HG03521 (cell line): ENCODE measurements around the gene CD300LG.
"Not testable (repeated sequence)": the region's sequence is repeated elsewhere in the genome, so short reads cannot be mapped to it uniquely, and the experiment has no call there.

ENCODE experiments used
- ATAC-seq: cut with Tn5 transposase; IDR thresholded peaks from one replicate; pipeline ENCODE4 v1.9.1; 2021; ENCODE audit warnings: mild to moderate bottlenecking, moderate library complexity; ENCODE audit not compliant: unreplicated experiment

CD300LG gene

DNA sequence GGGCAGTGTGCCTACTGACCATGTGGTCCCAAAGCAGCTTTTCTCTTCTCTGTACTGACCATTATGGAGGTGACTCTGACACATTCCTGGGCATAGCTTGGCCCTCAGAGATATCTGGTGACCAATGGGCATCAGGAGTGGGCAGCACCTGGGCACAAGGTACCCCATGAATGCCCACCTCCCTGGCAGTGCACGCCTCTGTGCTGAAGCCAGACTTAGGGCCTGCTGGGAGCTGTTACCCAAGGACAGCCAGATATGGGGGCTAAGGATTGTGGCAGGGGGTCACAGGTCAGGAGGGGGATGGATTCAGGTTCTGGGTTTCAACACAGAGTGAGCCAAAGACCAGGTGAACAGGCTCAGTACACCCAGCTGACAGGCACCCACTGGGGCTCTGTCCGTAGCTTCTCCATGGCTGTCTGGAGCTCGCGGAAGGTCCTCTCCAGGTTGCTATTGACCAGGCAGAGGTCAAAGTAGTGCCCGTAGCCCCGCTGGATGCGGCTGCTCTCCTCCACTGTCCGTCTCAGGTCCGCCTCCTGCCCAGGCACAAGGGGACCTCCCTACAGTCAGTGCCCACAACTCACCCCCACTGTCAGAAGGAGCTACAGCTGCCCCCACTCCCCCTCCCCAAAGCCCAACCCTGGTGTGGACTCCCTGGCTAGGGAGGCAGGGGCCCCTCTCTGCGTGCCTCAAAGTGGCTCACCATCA is 30.6 kb downstream of the CD300LG start:
- ATAC-seq = no peak

GRCh38 chr17:43878260-43879175 is 31.5 kb downstream of the CD300LG start:
- ATAC-seq = no peak

DNA sequence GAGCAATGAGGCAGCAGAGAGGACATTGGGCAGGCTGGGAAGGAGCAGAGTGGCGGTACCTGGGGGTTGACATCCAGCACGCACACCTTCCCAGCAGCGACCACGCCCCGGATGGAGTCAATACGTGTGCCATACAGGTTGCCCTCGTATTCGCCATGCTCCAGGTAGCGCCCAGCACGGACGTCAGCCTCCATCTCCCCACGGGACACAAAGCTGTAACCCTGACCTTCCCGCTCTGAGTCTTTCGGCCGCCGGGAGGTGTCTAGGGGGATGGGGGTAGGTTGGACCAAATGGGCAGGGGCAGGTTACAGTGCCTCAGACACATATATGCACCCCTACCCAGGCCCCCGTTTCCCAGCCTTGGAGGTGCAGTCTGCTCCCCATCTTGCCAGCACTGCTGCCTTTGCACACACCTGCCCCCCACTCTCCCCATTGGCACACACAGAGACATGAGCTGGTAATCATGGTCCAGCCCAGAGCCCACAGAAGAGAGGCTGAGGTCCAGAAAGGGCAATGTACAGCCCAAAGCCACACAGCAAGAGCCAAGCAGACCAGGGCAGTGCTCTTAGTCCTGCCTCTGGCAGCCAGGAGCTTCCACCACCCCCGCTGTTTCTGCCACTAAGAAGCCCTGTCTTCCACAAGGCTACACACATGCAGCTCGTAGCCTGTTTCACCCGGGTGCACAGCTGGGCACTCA is 32.9 kb downstream of the CD300LG start:
- ATAC-seq = no peak

DNA sequence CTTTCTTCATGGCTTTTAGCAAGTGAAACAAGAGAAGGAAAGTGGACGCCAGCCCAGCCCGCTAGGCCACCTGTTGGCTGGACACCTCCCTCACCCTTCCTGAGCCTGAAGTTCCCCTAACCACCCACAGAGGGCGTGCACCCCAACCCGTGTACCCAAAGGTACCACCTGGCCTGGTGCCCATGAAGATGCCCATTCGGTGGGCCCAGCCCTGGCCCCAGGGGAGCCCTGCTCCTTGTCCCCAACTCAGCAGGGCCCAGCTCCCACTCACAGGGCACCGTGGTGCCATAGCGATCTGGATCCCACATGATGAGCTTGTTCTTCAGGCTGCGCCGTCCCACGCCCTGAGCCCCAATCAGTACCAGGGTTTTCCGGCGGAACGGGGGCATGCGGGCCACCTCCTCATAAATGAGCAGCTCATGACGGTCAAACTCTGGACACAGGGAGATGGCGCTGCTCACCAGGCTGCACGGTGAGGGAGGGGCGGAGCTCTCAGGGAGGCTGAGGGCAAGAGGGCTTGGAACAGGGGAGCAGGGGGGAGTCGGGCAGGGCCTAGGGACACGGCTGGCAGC is 33.5 kb downstream of the CD300LG start:
- ATAC-seq = no peak

DNA sequence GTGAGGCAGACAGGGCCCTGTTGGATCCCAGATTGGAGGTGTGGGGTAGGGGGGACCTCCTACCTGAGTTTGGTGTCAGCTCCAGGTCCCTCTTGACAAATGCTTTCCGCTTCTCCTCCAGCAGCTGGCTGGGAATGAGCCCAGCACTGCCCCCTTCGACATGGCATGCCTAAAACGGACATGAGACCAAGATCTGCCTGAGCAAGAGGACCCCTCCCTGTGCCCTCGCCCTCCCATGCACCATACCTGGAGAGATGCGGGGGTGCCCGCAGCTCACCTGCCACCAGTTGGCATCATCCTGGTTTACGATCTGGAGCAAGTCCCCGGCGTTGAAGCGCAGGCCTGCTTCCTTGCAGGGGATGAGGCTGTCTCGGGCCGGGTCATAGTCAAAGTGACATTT is 34.2 kb downstream of the CD300LG start:
- ATAC-seq = no peak

DNA sequence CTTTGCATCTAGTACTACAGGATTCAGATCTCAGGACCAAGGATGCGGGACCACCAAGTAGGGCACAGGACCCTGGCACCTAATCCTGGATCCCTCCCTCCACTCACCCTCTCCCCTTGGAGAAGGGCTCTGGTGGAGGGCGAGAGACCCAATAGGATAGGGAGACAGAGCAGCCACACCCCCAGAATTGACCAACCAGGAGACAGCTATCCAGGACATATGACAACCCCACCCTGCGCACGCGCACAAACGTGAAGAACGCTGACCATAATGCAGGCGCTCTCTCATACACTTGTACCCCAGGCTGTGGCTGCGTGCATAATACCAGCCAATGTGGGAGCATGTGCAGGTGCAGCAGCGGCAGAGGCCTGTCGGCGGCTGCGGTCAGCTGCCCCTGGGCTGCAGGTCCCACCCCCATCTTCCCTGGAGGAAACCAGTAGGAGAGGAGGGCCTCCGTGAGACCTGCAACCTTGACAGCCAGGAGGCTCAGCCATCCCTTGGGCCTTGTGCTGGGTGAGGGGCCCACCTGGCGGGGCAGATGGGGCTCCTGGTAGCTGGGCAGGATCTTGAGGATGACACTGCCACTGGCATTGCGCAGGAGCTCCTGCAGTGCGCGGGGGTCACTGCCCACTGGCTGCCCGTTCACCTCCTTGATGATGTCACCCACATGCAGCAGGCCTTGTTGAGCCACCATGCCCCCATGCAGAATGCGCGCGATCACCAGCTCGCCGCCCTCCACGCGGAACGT is 35.0 kb downstream of the CD300LG start:
- ATAC-seq = no peak

DNA sequence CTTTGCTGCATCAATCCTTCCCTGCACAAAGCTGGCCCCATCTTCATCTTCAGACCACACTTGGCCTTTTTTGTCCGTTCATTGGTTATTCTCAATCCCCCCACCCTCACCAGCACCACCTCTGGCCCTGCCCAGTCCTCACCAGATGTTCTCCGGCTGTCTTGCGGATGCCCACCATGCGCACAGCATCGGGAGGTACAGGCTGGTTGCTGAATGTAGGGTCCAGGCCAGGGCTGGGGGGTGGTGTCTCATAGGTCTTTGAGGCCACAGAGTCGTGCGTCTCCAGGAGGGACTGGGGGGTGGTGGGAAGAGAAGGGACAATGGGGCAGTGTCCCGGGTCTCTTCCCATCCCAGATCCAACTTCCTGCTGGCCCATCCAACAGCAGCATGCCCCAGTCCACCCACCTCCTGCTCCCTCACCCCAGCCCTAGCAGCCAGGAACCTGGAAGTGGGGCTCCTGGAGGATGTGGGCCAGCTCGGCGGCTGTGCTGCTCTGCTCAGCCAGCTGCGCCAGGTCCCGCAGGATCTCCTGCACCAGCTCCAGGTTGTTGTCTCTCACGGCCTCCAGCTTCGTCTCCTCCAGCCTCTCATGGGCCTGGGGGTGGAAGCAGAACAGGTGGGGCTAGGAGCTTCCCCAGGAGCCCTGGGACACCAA is 35.9 kb downstream of the CD300LG start:
- no peak for ATAC-seq

- ATAC-seq = no peak
Measured at GRCh38 chr17:43888548-43888947, 41.6 kb downstream of the CD300LG start.

DNA sequence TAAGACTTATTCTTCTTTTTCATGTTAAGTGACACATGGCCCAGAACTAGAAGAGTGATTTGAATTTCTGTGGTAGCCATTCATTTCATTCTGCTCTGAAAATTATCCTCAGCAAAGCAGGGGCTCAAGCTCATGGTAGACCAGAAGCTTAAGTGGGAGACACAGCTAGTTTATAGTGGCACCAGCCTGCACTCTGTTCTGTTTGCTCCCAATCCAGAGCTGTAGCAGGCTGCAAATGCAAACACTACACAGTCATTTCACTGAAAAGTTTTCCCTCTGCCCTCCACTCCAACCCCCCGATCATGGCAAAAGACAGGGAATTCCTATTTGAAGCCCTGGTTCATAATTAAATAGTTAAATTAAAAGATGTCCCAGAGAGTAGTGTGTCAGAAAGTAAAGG is 43.3 kb downstream of the CD300LG start:
- ATAC-seq = no peak

DNA sequence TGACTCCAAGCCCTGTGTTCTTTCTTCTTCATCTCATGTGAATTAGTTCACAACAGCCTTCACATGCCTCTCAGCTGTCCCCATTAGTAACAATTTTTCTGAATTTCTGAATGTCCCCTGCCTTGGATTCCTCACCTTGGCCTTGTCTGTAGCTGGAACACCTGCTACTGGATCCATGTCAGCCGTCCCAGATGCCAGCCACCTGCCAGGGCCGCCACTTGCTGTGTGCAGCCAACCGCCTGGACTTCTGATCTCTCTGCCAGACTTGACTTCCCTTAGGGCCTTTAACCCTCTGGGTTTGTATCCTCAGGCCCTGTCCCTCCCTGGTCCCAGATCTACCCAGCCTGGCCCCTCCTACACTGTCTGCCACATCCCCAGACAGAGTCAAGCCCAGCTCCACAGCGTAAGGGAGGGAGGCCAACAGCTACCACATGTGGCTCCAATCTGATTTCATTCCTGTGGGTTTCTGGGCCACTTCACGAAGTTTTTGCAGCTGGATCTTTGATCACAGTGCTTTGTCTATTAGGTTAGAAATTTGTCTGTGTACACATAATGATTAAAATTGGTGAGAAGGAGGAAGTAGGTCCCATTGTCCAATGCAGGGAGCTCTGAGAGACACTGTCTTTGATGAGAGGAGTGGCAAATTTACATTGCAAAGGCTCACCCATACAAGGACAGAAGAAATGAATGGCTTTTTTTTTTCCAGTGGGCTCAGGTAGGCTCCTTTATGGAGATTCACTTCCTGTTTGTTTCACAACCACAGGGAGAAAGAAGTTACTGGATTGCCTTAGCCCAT is 45.1 kb downstream of the CD300LG start:
- ATAC-seq = no peak

DNA sequence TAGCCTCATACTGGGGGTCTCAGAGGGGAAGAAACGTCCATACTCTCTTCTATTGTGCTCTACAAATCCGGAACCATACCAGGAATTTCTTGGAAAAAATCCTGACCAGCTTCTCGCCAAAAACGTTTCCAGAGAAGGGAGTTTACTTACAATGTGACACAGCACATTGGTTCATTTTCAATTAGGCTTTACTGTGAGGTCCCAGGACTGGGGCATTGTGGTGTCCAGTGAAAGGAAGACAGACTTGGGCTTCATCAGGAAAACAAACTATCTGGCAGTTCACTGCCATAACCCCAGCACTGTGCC is 45.6 kb downstream of the CD300LG start:
- no peak for ATAC-seq

- ATAC-seq = not testable (repeated sequence)
Measured at GRCh38 chr17:43894494-43894893, 47.5 kb downstream of the CD300LG start.

- no peak for ATAC-seq
Measured at GRCh38 chr17:43897831-43898230, 50.9 kb downstream of the CD300LG start.

- no peak for ATAC-seq
Measured at GRCh38 chr17:43898446-43898845, 51.5 kb downstream of the CD300LG start.

GRCh38 chr17:43900183-43900857 is 53.3 kb downstream of the CD300LG start:
- ATAC-seq = no peak

- ATAC-seq = no peak
Measured at GRCh38 chr17:43900858-43901754, 54.1 kb downstream of the CD300LG start.

- ATAC-seq = no peak
Measured at GRCh38 chr17:43901861-43902589, 55.0 kb downstream of the CD300LG start.
